Suppressor macrophage treated with lipopolysaccharide for 1 hour (primary cell): ENCODE measurements around the gene ADIPOR1.
A peak's percentile ranks its signal among the peaks of the same experiment; 100 is the strongest.
"Not testable (repeated sequence)": the region's sequence is repeated elsewhere in the genome, so short reads cannot be mapped to it uniquely, and the experiment has no call there.

ENCODE experiments used
- DNase-seq, 3 donors: peaks; one replicate each; pipeline ENCODE4 v3.0.0-alpha.2; 2020 to 2022

Gene ADIPOR1, protein sequence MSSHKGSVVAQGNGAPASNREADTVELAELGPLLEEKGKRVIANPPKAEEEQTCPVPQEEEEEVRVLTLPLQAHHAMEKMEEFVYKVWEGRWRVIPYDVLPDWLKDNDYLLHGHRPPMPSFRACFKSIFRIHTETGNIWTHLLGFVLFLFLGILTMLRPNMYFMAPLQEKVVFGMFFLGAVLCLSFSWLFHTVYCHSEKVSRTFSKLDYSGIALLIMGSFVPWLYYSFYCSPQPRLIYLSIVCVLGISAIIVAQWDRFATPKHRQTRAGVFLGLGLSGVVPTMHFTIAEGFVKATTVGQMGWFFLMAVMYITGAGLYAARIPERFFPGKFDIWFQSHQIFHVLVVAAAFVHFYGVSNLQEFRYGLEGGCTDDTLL

GRCh38 chr1:202957733-202958543 lies at the start of gene ADIPOR1:
ADIPOR1 (minus strand) TSS chr1:202958312; CDS start chr1:202951070, 7,242 bp downstream.
- DNase-seq, result peak; percentile 90 to 97 (median 93)

DNA sequence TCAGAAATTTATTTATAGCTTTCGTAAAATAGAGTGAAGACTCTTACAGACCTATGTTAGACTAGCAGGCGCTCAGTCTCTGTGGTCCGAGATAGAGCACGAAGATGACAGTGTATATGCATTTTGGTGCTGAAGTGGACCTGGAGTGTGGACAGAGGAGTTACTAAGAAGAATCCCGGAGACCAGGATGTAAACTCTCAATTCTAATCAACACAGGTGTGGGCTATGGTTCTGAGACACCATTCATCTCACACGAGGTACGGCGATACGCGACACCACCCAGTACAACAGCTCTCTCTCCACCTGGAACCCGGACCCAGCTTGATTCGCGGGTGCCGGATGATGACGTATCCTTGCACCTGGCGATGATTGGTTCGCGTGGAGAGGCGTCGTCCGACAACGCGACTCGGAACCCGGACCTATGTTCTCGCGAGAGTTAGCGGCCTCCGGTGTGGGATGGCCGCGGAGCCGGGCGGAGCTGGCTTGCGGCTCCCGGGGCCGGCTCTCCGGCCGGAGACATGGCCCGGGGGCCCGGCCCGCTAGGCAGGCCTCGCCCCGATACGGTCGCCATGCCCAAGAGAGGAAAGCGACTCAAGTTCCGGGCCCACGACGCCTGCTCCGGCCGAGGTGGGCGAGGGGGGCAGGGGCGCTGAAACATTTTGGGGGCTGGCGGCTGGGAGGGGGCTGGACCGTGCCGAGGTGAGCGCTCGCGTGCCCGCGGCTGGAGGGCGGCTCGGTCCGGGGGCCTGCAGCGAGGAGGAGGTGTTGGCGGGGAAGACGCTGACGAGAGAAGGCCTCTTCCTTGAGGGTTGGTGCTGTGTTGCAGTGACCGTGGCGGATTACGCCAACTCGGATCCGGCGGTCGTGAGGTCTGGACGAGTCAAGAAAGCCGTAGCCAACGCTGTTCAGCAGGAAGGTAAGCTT lies 49.1 kb upstream of the ADIPOR1 start, which contains the start of gene TMEM183A:
TMEM183A (plus strand) TSS at position 427 of the 924 bp plus-strand sequence; CDS start at position 519, 92 bp downstream.
- peak; percentile 98 to 99 (median 98) for DNase-seq

- peak in 2 of 3 donors; percentile 34 to 39 for DNase-seq
These were observed 47.5 kb upstream of the ADIPOR1 start for GRCh38 chr1:203005395-203006142.

GRCh38 chr1:203002951-203003350 lies 44.8 kb upstream of the ADIPOR1 start:
- no peak for DNase-seq

GRCh38 chr1:203001986-203002385 lies 43.9 kb upstream of the ADIPOR1 start:
- DNase-seq, result no peak

DNA sequence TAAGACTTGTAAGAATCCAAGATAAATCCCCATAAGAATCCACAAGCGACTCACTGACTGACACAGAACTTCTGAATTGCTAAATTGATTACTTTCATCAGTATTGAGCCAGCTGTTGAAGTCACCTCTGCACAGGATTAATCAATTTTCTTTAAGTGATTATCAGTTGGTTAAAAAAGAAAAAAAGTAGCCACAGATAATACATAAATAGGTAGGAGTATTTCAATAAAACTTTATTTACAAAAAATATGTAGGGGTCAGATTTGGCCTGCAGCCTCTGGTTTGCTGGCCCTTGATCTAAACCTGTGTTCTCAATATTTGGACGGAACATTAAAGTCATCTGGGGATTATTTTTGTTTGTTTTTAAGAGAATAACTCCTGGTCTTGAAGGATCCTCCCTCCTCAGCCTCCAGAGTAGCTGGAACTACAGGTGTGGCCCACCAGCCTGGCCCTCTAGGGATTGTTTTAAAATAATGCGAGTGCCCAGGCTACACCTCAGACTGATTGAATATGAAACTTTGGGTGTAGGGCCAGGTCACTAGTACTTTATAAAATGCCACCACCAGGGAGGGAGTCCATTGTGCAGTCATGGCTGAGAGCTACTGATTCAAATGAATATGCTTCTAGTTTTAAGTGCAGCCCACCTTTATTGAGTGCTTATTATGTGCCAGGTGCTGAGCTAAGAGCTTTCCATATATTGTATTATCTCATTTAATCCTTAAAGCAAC lies 42.3 kb upstream of the ADIPOR1 start:
- no peak for DNase-seq

- peak; percentile 84 to 87 (median 85) for DNase-seq
These were observed 41.0 kb upstream of the ADIPOR1 start for GRCh38 chr1:202998836-202999750.

DNA sequence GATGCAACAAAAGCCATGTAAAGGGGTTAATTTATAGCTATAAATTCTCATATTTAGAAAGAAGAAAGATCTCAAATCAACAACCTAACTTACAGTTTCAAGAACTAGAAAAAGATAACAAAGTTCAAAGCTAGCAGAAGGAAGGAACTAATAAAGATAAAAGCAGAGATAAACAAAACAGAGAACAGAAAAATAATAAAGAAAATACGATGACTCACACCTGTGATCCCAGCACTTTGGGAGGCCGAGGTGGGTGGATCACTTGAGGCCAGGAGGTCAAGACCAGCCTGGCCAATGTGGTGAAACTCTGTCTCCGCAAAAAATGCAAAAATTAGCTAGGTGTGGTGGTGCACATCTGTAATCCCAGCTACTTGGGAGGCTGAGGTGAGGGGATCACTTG lies 36.6 kb upstream of the ADIPOR1 start:
- DNase-seq, result no peak

DNA sequence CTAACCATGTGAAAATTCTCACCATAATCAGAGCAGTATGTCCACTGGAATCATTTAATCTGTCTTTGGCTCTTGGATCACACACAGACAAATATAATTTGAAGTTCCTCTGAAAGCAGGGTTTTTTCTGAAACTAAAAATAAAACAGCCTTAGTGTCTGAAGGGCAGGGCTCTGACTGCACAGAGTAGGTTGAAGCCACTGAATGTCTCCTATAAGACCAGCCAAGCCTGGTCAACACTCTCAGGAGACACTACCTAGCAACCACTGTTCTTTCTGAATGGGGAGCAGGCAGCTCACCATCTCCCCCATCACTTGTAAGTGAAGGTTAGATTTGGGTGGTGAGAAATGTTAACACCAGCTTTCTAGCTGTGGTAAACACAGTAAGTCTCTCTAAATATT lies 33.0 kb upstream of the ADIPOR1 start:
- DNase-seq, result no peak

GRCh38 chr1:202989879-202990278 lies 31.8 kb upstream of the ADIPOR1 start:
- peak in 2 of 3 donors; percentile 29 to 38 for DNase-seq

DNA sequence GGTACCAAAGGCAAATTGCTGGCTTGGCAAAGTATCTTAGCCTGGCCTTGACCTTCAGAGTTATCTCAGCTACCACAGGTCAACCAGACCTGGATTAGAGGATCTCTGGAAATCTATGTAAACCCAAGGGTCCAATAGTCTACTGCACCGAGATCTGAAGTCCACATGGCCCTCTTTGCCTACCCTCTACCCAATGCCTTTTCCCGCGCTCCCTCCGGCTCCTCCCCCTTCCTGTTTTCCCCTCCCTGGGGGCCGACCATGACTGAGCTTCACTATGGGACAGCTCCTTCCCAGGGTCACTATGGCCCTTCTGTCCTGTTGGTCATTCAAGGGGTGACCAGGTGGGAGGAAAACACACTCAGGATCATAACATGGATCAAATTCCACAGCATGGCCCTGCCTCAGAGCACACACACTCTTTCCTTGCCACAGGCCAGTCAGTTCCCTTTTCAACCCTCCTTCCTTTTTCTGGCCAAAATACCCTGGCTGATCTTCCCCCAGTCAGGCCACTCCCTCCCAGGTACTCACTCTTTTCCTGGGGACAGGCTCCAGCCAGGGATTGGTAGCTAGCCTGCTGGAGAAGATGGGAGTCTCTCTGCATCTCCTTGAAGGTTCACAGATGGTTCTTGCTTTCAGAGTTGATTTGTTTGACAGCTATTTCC lies 29.9 kb upstream of the ADIPOR1 start:
- peak in 2 of 3 donors; percentile 20 to 33 for DNase-seq

- DNase-seq, result no peak
These were observed 29.1 kb upstream of the ADIPOR1 start for GRCh38 chr1:202987255-202987654.

DNA sequence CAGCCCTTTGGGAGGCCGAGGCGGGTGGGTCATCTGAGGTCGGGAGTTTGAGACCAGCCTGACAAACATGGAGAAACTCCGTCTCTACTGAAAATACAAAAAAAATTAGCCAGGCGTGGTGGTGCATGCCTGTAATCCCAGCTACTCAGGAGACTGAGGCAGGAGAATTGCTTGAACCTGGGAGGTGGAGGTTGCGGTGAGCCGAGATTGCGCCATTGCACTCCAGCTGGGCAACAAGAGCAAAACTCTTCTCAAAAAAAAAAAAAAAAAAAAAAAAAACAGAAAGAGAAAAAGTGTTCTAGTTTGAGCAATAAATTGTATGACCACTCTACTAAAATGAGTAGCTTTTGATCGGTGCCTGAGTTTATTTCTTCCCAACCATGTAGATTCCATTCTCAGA lies 28.0 kb upstream of the ADIPOR1 start:
- DNase-seq, result not testable (repeated sequence)

DNA sequence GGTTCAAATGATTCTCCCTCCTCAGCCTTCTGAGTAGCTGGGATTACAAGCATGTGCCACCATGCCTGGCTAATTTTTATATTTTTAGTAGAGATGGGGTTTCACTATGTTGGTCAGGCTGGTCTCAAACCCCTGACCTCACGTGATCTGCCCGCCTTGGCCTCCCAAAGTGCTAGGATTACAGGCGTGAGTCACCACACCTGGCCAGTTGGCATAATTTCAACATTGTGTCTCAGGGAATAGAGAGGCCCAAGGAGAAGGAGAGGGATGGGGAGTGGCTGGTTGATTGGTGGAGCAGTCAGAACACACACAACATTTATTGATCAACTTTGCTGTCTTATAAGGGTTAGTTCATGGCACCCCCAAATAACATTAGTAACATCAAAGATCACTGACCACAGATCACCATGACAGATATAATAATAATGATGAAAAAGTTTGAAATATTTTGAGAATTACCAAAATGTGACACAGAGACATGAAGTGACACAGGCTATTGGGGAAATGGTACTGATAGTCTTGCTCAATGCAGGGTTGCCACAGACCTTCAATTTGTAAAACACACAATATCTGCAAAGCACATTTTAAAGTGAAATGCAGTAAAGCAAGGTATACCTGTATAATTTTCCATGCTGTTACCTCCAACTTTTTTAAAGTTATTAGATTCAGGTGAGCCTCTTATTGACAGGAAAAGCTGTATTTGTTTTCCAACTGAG lies 24.8 kb upstream of the ADIPOR1 start:
- peak; percentile 44 to 77 (median 62) for DNase-seq

DNA sequence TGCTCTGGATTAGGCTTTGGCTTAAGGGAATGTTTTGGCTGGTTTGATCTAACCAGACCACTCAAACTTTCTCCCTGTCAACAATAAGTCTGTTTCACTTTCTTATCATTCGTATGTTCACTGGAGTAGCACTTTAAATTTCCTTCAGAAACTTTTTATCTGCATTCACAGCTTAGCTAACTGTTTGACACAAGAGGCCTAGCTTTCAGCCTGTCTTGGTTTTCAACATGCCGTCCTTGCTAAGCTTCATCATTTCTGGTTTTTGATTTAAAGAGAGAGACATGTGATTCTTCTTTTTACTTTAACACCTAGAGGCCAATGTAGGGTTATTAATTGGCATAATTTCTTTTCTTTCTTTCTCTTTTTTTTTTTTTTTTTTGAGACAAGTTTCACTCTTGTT lies 23.8 kb upstream of the ADIPOR1 start:
- no peak for DNase-seq

- no peak for DNase-seq
These were observed 21.3 kb upstream of the ADIPOR1 start for GRCh38 chr1:202979459-202979858.

GRCh38 chr1:202976633-202977032 lies 18.5 kb upstream of the ADIPOR1 start:
- DNase-seq, result peak in 2 of 3 donors; percentile 57 to 61

GRCh38 chr1:202974856-202975255 lies 16.7 kb upstream of the ADIPOR1 start:
- DNase-seq, result peak in 1 of 3 donors; percentile 64

- DNase-seq, result no peak
These were observed 13.9 kb upstream of the ADIPOR1 start for GRCh38 chr1:202972046-202972445.
